H1 (cell line): ENCODE data around the gene EIF1B. TPM values are rescaled to one million over a fixed set of nuclear protein-coding genes. Genes with fewer than 3 reads are reported as not detected.

Source experiments
- CHD7 ChIP-seq: fragments of 300-600 bp; sonication (generic); IDR thresholded peaks from 2 replicates; pipeline ENCODE4 v1.7.1; 2012; ENCODE audit warnings: low read length, moderate library complexity, mild to moderate bottlenecking, inconsistent platforms; ENCODE audit not compliant: insufficient replicate concordance
- CREB1 ChIP-seq: IDR thresholded peaks from 2 replicates; pipeline ENCODE4 v1.6.1; 2012; ENCODE audit warnings: inconsistent platforms
- MAX ChIP-seq: IDR thresholded peaks from 2 replicates; pipeline ENCODE4 v1.6.1; 2012; ENCODE audit warnings: inconsistent platforms
- polyA plus RNA-seq, 7 experiments: library from polyadenylated mRNA; depleted of rRNA in 3 of 7; stranded (reverse) in 5 of 7; unstranded in 2 of 7; fragments of >200 nt in 5 of 7; fragments of 200-250 nt in 2 of 7; gene quantifications; 1 replicate in 5 of 7; 2 replicates in 1 of 7; 4 replicates in 1 of 7; pipeline versions ENCODE4 v1.2.1 to v1.2.3, GENCODE V29; 2011 to 2013; ENCODE audit warnings: missing spikeins in 2 of 7, mixed read lengths in 2 of 7
- total RNA-seq: library from RNA; stranded (reverse); fragmentation: NEBNext Ultra II Directional; extraction: Animal tissue kit (Norgen Biotek cat#: 25700); gene quantifications from 2 replicates; pipeline ENCODE4 v1.2.1, GENCODE V29; 2021
- TF ChIP-seq, protein P1 (sequence below): IDR thresholded peaks from 2 replicates; pipeline ENCODE4 v1.6.1; 2011; ENCODE audit warnings: low read depth, mild to moderate bottlenecking, low read length; ENCODE audit not compliant: insufficient read depth

EIF1B gene
- total and polyA plus RNA-seq, 2 of the 8 experiments (the other 6 are each of a cell fraction or from before 2014, with no cell fraction given), result 42.4 to 115 TPM

DNA sequence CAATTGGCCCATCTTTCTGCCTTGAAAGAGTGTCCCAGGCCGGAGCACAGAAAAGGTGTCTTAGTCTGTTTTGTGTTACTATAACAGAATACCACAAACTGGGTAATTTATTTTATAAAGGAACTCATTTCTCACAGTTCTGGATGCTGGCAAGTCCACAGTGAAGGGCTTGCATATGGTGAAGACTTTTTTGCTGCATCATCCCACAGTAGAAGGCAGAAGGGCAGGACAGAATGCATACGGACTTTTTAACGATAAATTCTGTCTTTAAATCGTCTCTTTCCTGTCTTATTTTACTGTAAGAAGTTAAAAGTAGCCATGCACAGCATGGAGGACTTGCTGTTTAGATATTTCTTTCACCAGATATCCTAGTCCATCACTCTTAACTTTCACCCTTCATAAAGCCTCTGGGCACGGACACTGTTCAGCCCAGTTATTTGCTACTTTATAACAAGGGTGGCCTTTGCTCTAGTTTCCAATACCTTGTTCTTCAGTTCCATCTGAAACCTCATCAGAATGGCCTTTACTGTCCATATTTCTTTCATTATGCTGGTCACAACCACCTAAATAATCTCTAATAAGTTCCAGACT lies 10.3 kb upstream of the EIF1B start (continued):
- TF ChIP-seq CHD7 (no peak), CREB1 (no peak), MAX (no peak)
- TF ChIP-seq, protein P1, sequence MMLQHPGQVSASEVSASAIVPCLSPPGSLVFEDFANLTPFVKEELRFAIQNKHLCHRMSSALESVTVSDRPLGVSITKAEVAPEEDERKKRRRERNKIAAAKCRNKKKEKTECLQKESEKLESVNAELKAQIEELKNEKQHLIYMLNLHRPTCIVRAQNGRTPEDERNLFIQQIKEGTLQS, result no peak
